ENCODE measurements around the gene GRAP2. TPM values are rescaled to one million over a fixed set of nuclear protein-coding genes. Genes with fewer than 3 reads are reported as not detected.

Gene GRAP2
- total and polyA plus RNA-seq, 9 of the 15 experiments (the other 6 are each of a cell fraction or from before 2014, with no cell fraction given): 4.8 to 88.7 (median 60.4) TPM

DNA sequence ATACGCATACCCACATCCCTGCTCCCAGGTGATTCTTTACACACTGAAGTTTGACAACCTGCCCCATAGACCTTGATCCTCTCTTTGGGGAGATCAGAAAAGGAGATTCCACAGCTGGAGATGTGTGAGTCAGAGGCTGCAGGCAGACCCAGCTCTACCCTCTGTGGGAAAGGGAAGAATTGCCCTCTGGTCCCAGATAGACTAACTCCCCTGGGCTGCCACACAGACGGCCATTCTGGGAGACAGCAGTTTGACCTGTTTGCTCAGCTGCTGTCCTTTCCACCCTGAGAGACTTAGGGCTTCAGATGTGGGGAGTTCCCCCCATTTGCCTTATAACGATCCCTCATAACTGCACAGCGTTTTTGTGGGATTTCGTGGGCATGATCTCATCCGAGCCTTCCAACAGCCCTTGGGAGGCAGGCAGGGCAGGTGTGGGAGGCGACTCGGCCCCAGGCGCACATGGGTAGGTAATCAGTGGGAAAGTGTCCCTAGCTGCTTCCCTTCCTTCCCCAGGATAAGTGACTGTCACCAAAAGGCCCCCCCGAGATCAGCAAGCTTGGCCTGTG lies 107.9 kb downstream of the GRAP2 start:
- H3K4me2 ChIP-seq (ENCODE audit: insufficient read depth, low read length): no peak overlapping the region
- TF ChIP-seq PTBP1 (IDR thresholded peaks at IDR 0.05; ENCODE audit: low read depth, low read length) (no peak), FOSL1 (tag; conservative IDR thresholded peaks at IDR 0.05) (peak; percentile 45; the same call in 1 of the 2 replicates)
- TF ChIP-seq, protein P1, sequence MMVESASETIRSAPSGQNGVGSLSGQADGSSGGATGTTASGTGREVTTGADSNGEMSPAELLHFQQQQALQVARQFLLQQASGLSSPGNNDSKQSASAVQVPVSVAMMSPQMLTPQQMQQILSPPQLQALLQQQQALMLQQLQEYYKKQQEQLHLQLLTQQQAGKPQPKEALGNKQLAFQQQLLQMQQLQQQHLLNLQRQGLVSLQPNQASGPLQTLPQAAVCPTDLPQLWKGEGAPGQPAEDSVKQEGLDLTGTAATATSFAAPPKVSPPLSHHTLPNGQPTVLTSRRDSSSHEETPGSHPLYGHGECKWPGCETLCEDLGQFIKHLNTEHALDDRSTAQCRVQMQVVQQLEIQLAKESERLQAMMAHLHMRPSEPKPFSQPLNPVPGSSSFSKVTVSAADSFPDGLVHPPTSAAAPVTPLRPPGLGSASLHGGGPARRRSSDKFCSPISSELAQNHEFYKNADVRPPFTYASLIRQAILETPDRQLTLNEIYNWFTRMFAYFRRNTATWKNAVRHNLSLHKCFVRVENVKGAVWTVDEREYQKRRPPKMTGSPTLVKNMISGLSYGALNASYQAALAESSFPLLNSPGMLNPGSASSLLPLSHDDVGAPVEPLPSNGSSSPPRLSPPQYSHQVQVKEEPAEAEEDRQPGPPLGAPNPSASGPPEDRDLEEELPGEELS (CRISPR knock-in tag; IDR thresholded peaks at IDR 0.05; ENCODE audit: borderline replicate concordance): 0 out of 2 replicates have a peak, but pooled peaks have one; percentile 16
- H2AFZ ChIP-seq (ENCODE audit: low read depth, low read length): no peak overlapping the region
- H3K9me3 ChIP-seq (replicated peaks; ENCODE audit: control insufficient read depth, insufficient read depth, low read depth, low read length): no peaks in the 10 kb centered on the region
- POLR2A ChIA-PET: interaction anchor here (0.7 kb wide), 1 partner anchor 10 kb away, joined by 3 read pairs; no protein-coding TSS in a partner anchor
- H3K27ac ChIP-seq (ENCODE audit: extremely low read depth, low read depth, low read length): no peak overlapping the region
- BruUV-seq (replicated peaks): no TSS peak
- no peaks in the 10 kb centered on the region for H3K36me3 ChIP-seq (ENCODE audit: control insufficient read depth, insufficient read depth, low read length)
- peaks cover 13 to 24% of the 10 kb centered on the region in 2 experiments for H3K4me1 ChIP-seq (replicated peaks in 1 of 2; ENCODE audit: control insufficient read depth in 2 of 2, insufficient read depth in 2 of 2, low read length in 2 of 2)
- H3K9me1 ChIP-seq (ENCODE audit: control insufficient read depth, insufficient read depth, low read length): no peaks in the 10 kb centered on the region
- intact Hi-C loops (cut with micrococcal nuclease) (no loop called here), in situ Hi-C loops (cut with MboI) (no loop called here)
- no peaks in the 10 kb centered on the region; the same call in 1 of the 2 replicates for H4K20me1 ChIP-seq (replicated peaks; ENCODE audit: control insufficient read depth, insufficient read depth, low read length)
- ATAC-seq (peak; percentile 46; the same call in 1 of the 3 replicates), DNase-seq (ENCODE audit: extremely low read depth in 1 of 4, low spot score in 3 of 4) (no peak), FAIRE-seq (no peak)
- no peak overlapping the region for H3K9ac ChIP-seq (ENCODE audit: insufficient read depth in 1 of 2, low read depth in 2 of 2, low read length in 2 of 2)
- H3K27me3 ChIP-seq (ENCODE audit: control insufficient read depth in 2 of 2, insufficient read depth in 2 of 2, low read length in 2 of 2): peaks cover 0 to 8% of the 10 kb centered on the region in 2 experiments; a peak in 1 of 5 replicates
- CTCF ChIA-PET (ENCODE audit: low intra/inter-chr PET ratio): no interaction called here
- 53% methylated on average over 2 of the region's 10 CpGs for WGBS (ENCODE audit: insufficient coverage, low coverage, missing lambda C conversion rate)
- H3K79me2 ChIP-seq (ENCODE audit: control insufficient read depth, insufficient read depth, low read length): no peaks in the 10 kb centered on the region
- H3K4me3 ChIP-seq: no peak overlapping the region

All from K562 (cell line).